ENCODE measurements around the gene PKNOX2.

Gene PKNOX2

GRCh38 chr11:125343718-125344131, 179.2 kb downstream of the PKNOX2 start:
- no peak for DNase-seq

- DNase-seq, result no peak
Measured at GRCh38 chr11:125344846-125345420, 180.4 kb downstream of the PKNOX2 start.

GRCh38 chr11:125345421-125346178, 181.0 kb downstream of the PKNOX2 start:
- peak; percentile 27 for DNase-seq

- no peak for DNase-seq
Measured at GRCh38 chr11:125346179-125346530, 181.6 kb downstream of the PKNOX2 start.

- DNase-seq, result no peak
Measured at GRCh38 chr11:125346565-125347260, 182.2 kb downstream of the PKNOX2 start.

GRCh38 chr11:125347261-125347585, 182.7 kb downstream of the PKNOX2 start:
- no peak for DNase-seq

- DNase-seq, result no peak
Measured at GRCh38 chr11:125348141-125348651, 183.6 kb downstream of the PKNOX2 start.

GRCh38 chr11:125348674-125349309, 184.2 kb downstream of the PKNOX2 start:
- peak; percentile 42 for DNase-seq

- DNase-seq, result no peak
Measured at GRCh38 chr11:125350206-125351032, 185.9 kb downstream of the PKNOX2 start.

- no peak for DNase-seq
Measured at GRCh38 chr11:125351033-125351867, 186.7 kb downstream of the PKNOX2 start.

- no peak for DNase-seq
Measured at GRCh38 chr11:125351868-125352250, 187.3 kb downstream of the PKNOX2 start.

- no peak for DNase-seq
Measured at GRCh38 chr11:125356797-125357196, 192.2 kb downstream of the PKNOX2 start.

- no peak for DNase-seq
Measured at GRCh38 chr11:125357551-125357950, 193.0 kb downstream of the PKNOX2 start.

- no peak for DNase-seq
Measured at GRCh38 chr11:125358254-125358840, 193.8 kb downstream of the PKNOX2 start.

GRCh38 chr11:125359130-125359529, 194.6 kb downstream of the PKNOX2 start:
- DNase-seq, result no peak

- DNase-seq, result no peak
Measured at GRCh38 chr11:125360066-125360465, 195.5 kb downstream of the PKNOX2 start.

- DNase-seq, result no peak
Measured at GRCh38 chr11:125364121-125364826, 199.7 kb downstream of the PKNOX2 start.

- DNase-seq, result no peak
Measured at GRCh38 chr11:125365196-125365931, 200.8 kb downstream of the PKNOX2 start.

GRCh38 chr11:125367710-125368109, 203.2 kb downstream of the PKNOX2 start:
- DNase-seq, result no peak

- DNase-seq, result no peak
Measured at GRCh38 chr11:125368757-125369156, 204.2 kb downstream of the PKNOX2 start.
